Coronary artery (tissue), 2 donors: ENCODE data around the gene ACTG2.

Experiments used
- DNase-seq: peaks from one replicate; pipeline ENCODE4 v3.0.0-alpha.2; 2017; ENCODE audit warnings: low spot score
- H3K27ac ChIP-seq, 2 donors: fragments of 200-600 bp; sonication (generic); one replicate each; pipeline ENCODE4 v1.5.1; 2016 to 2019
- H3K4me3 ChIP-seq: fragments of 200-600 bp; sonication (generic); 2 replicates; pipeline ENCODE4 v1.5.1; 2016; ENCODE audit warnings: mild to moderate bottlenecking, moderate library complexity
- CTCF ChIP-seq: fragments of 200-600 bp; sonication (generic); IDR thresholded peaks from one replicate; pipeline ENCODE4 v1.5.1; 2019; ENCODE audit warnings: antibody characterized with exemption

Gene ACTG2

GRCh38 chr2:73946666-73947065 is 53.9 kb downstream of the ACTG2 start:
- no peak for TF ChIP-seq CTCF
- Histone ChIP-seq H3K4me3 (no peak overlapping the region), H3K27ac (no peak overlapping the region)
- DNase-seq = no peak

- no peak for DNase-seq
- Histone ChIP-seq H3K4me3 (no peak overlapping the region), H3K27ac (no peak overlapping the region)
- TF ChIP-seq CTCF = no peak
Measured at GRCh38 chr2:73947412-73948018, 54.7 kb downstream of the ACTG2 start.

- no peak for DNase-seq
- no peak for TF ChIP-seq CTCF
- H3K4me3 ChIP-seq = no peak overlapping the region
- no peak overlapping the region for H3K27ac ChIP-seq
Measured at GRCh38 chr2:73949802-73950201, 57.0 kb downstream of the ACTG2 start.

DNA sequence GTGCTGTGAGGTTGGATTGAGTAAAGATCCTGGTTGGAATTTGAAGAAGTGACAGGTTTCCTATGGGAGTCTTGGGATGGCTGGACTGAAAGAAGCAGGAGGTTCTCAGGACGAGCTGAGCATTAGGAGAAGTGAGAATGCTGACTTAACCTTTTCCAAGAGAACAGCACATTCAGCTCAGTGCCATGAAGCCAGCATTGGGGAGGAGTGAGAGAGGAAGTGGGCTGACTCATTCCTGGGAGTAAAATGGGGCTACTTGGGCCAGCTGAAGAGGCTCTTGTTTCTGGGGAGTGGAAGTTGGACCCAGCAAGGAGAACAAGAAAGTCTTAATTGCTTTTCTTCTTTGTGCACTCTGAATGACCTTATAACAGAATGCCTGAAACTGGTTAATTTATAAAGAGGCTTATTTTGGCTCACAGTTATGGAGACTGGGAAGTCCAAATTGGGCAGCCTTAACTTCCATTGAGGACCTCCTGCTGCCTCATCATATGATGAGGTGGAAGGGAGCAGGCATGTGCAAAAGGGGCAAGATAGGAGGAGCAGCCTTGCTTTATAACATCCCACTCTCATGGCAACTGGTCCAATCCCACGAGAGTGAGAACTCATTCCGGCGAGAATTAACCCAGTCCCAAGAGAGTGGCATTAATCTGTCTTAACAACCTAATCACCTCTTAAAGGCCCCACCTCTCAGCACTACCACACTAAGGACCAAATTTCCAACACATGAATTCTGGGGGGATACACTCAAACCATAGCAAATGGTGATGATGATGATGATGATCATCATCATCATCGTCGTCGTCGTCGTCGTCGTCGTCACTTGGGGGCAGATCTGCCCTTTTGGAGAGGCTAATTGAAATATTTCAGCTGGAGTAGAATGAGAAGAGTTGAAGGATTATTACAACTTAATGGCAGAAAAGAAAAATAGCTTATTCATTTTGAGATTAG is 60.0 kb downstream of the ACTG2 start:
- no peak overlapping the region for H3K4me3 ChIP-seq
- DNase-seq = no peak
- peak overlapping the region in 1 of 2 donors; percentile 31 for H3K27ac ChIP-seq
- TF ChIP-seq CTCF = no peak

- H3K27ac ChIP-seq = no peak overlapping the region
- DNase-seq = no peak
- no peak for TF ChIP-seq CTCF
- H3K4me3 ChIP-seq = no peak overlapping the region
Measured at GRCh38 chr2:73956218-73956865, 63.5 kb downstream of the ACTG2 start.

DNA sequence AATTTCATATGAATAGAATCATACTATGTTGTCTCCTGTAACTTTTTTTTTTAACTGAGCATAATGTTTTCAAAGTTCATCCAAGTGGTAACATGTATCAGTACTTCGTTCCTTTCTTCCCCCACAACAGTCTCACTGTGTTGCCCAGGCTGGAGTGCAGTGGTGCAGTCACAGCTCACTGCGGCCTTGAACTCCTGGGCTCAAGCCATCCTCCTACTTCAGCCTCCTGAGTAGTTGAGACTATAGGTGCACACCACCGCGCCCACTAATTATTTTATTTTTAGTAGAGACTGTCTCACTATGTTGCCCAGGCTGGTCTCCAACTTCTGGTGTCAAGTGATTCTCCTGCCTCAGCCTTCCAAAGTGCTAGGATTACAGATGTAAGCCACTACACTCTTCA is 68.5 kb downstream of the ACTG2 start:
- TF ChIP-seq CTCF = no peak
- H3K4me3 ChIP-seq = no peak overlapping the region
- DNase-seq = no peak
- no peak overlapping the region for H3K27ac ChIP-seq
